RWPE2 (cell line): Measurements from ENCODE around the gene HPN.
"Not testable (repeated sequence)": the region's sequence is repeated elsewhere in the genome, so short reads cannot be mapped to it uniquely, and the experiment has no call there.

Source experiments
- ATAC-seq: fragments of 200-7000 bp; cut with Tn5 transposase; 3 replicates; pipeline ENCODE4 v1.9.1; 2021; ENCODE audit warnings: low read depth
- DNase-seq: peaks from one replicate; pipeline ENCODE4 v3.0.0-alpha.2; 2020; ENCODE audit warnings: low spot score
- H3K27ac ChIP-seq: fragments of 450-650 bp; 2 replicates; pipeline ENCODE4 v1.5.1; 2017; ENCODE audit warnings: mild to moderate bottlenecking; ENCODE audit not compliant: poor library complexity, severe bottlenecking
- H3K27me3 ChIP-seq: fragments of 250-450 bp; sonication (Bioruptor Pico); 2 replicates; pipeline ENCODE4 v1.5.1; 2021; ENCODE audit warnings: mild to moderate bottlenecking, moderate library complexity; ENCODE audit not compliant: insufficient read depth, poor library complexity, severe bottlenecking
- H3K36me3 ChIP-seq: fragments of 250-450 bp; sonication (Bioruptor Pico); 2 replicates; pipeline ENCODE4 v1.5.1; 2020; ENCODE audit warnings: low read depth, mild to moderate bottlenecking, moderate library complexity
- H3K4me1 ChIP-seq: fragments of 250-450 bp; sonication (Bioruptor Pico); 2 replicates; pipeline ENCODE4 v1.5.1; 2021; ENCODE audit warnings: mild to moderate bottlenecking, moderate library complexity; ENCODE audit not compliant: insufficient read depth, poor library complexity, severe bottlenecking
- H3K4me3 ChIP-seq: fragments of 250-450 bp; sonication (Bioruptor Pico); 2 replicates; pipeline ENCODE4 v1.5.1; 2021; ENCODE audit warnings: mild to moderate bottlenecking, moderate library complexity; ENCODE audit not compliant: severe bottlenecking
- H3K9me3 ChIP-seq: fragments of 250-450 bp; sonication (Bioruptor Pico); 2 replicates; pipeline ENCODE4 v1.5.1; 2021; ENCODE audit warnings: mild to moderate bottlenecking, moderate library complexity; ENCODE audit not compliant: severe bottlenecking
- CTCF ChIP-seq: fragments of 450-650 bp; IDR thresholded peaks from one replicate; pipeline ENCODE4 v1.5.1; 2017; ENCODE audit warnings: mild to moderate bottlenecking, moderate library complexity; ENCODE audit not compliant: poor library complexity, severe bottlenecking

The HPN gene

GRCh38 chr19:35099155-35099896 lies 57.8 kb downstream of the HPN start:
- Histone ChIP-seq H3K4me3 (no peak overlapping the region), H3K27me3 (no peaks in the 10 kb centered on the region)

GRCh38 chr19:35099897-35100275 lies 58.4 kb downstream of the HPN start:
- no peak for ATAC-seq

More at GRCh38 chr19:35099155-35099896, 57.8 kb downstream of the HPN start:
- no peak overlapping the region for H3K27ac ChIP-seq
- TF ChIP-seq CTCF: no peak
- no peaks in the 10 kb centered on the region for H3K36me3 ChIP-seq
- ATAC-seq: no peak
- no peak for DNase-seq
- no peaks in the 10 kb centered on the region for H3K9me3 ChIP-seq
- peaks cover 8% of the 10 kb centered on the region for H3K4me1 ChIP-seq

GRCh38 chr19:35100588-35101533 lies 59.3 kb downstream of the HPN start:
- H3K36me3 ChIP-seq: no peaks in the 10 kb centered on the region
- peaks cover 5% of the 10 kb centered on the region for H3K4me1 ChIP-seq
- DNase-seq (no peak), ATAC-seq (no peak)
- no peak overlapping the region for H3K4me3 ChIP-seq
- H3K9me3 ChIP-seq: no peaks in the 10 kb centered on the region
- no peak for TF ChIP-seq CTCF
- H3K27me3 ChIP-seq: no peaks in the 10 kb centered on the region
- H3K27ac ChIP-seq: no peak overlapping the region

More at GRCh38 chr19:35099897-35100275, 58.4 kb downstream of the HPN start:
- TF ChIP-seq CTCF: no peak
- no peak overlapping the region for H3K27ac ChIP-seq
- no peaks in the 10 kb centered on the region for H3K9me3 ChIP-seq
- DNase-seq: no peak
- no peaks in the 10 kb centered on the region for H3K27me3 ChIP-seq
- H3K4me1 ChIP-seq: peaks cover 8% of the 10 kb centered on the region
- no peak overlapping the region for H3K4me3 ChIP-seq
- H3K36me3 ChIP-seq: no peaks in the 10 kb centered on the region

- H3K36me3 ChIP-seq, ATAC-seq, H3K9me3 ChIP-seq, H3K4me3 ChIP-seq, DNase-seq, H3K27ac ChIP-seq, H3K27me3 ChIP-seq, H3K4me1 ChIP-seq: not testable (repeated sequence)
Observed at GRCh38 chr19:35101949-35102348, 60.4 kb downstream of the HPN start.

- H3K27ac ChIP-seq, DNase-seq, H3K36me3 ChIP-seq, H3K4me3 ChIP-seq, ATAC-seq, H3K27me3 ChIP-seq, H3K9me3 ChIP-seq, H3K4me1 ChIP-seq: not testable (repeated sequence)
Observed at GRCh38 chr19:35103614-35104013, 62.1 kb downstream of the HPN start.
